ENCODE results near the gene U2AF2. TPM values are rescaled to one million over a fixed set of nuclear protein-coding genes. Genes with fewer than 3 reads are reported as not detected.

The U2AF2 gene
- total and polyA plus RNA-seq, 2 experiments from 2014 or later: 22.4 to 150 TPM

GRCh38 chr19:55653651-55654322, 1.0 kb upstream of the U2AF2 start:
- WGBS, 2 experiments (ENCODE audit: low coverage in 1 of 2, low lambda C conversion rate in 2 of 2, missing lambda C conversion rate in 2 of 2): 1% methylated on average over 53 to 54 of the region's 57 CpGs
- Histone ChIP-seq H3K9me3 (ENCODE audit: low read depth) (no peaks in the 10 kb centered on the region), H3K27me3 (replicated peaks; ENCODE audit: insufficient read depth) (no peaks in the 10 kb centered on the region), H3K36me3 (ENCODE audit: low read depth) (no peaks in the 10 kb centered on the region), H3K4me2 (ENCODE audit: unreplicated experiment) (peak overlapping the region; percentile 73), H3K4me1 (ENCODE audit: insufficient read depth) (peaks cover 23% of the 10 kb centered on the region), H3K9me2 (ENCODE audit: insufficient read depth) (no peaks in the 10 kb centered on the region), H3K4me3 (peak overlapping the region; percentile 98), H3K79me2 (ENCODE audit: insufficient read depth) (peaks cover 38% of the 10 kb centered on the region), H2AFZ (peak overlapping the region; percentile 85), H3K9ac (peak overlapping the region; percentile 98), H3F3A (ENCODE audit: insufficient read depth) (peaks cover 8% of the 10 kb centered on the region), H4K20me1 (ENCODE audit: insufficient read depth) (peaks cover 29% of the 10 kb centered on the region; the same call in 1 of the 2 replicates), H3K27ac (peak overlapping the region; percentile 97)
- in situ Hi-C loops (cut with MboI): loop anchor here (25.0 kb wide), 1 partner anchor 1191 kb away; the partner anchor contains the start of genes CDC42EP5 and LENG9
- TF ChIP-seq EZH2phosphoT487 (IDR thresholded peaks at IDR 0.05; ENCODE audit: insufficient read depth, low read depth) (no peak), EZH2 (IDR thresholded peaks at IDR 0.05; ENCODE audit: insufficient read depth, poor library complexity, severe bottlenecking) (no peak)
- DNase-seq: peak; percentile 98

DNA sequence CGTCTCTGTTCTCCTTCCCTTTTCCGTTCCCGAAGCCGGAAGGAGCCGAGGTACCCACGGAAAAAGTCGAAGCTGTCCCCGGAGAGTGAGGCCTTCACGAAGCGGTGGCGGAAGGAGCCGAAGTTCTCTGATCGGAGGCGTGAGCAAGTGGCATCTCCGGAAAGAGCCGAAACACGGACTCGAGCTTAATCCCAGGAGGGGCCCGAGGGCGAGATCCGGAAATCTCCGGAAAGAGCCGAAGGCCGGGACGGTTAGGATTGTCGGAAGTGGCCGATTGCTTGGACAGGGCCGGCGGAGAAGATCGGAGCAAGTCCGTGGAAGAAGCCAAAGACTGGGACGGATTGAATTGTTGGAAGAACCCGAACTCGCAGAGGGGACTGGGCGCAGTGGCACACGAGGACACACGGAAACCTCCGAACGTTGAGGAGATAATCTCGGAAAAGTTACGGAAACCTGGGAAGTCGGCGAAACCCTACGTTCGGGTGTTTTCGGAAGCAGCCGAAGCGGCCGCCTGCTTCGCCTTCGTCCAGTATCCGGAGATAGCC, 440 bp upstream of the U2AF2 start:
- Histone ChIP-seq H3K9me2 (ENCODE audit: insufficient read depth) (no peaks in the 10 kb centered on the region), H3F3A (ENCODE audit: insufficient read depth) (peaks cover 8% of the 10 kb centered on the region), H3K79me2 (ENCODE audit: insufficient read depth) (peaks cover 44% of the 10 kb centered on the region), H3K36me3 (ENCODE audit: low read depth) (no peaks in the 10 kb centered on the region), H3K4me2 (ENCODE audit: unreplicated experiment) (peak overlapping the region; percentile 73), H3K27ac (peak overlapping the region; percentile 97), H3K4me3 (peak overlapping the region; percentile 98), H3K4me1 (ENCODE audit: insufficient read depth) (peaks cover 24% of the 10 kb centered on the region), H3K27me3 (replicated peaks; ENCODE audit: insufficient read depth) (no peaks in the 10 kb centered on the region), H2AFZ (peak overlapping the region; percentile 85), H4K20me1 (ENCODE audit: insufficient read depth) (peaks cover 35% of the 10 kb centered on the region; the same call in 1 of the 2 replicates), H3K9me3 (ENCODE audit: low read depth) (no peaks in the 10 kb centered on the region), H3K9ac (peak overlapping the region; percentile 98)
- TF ChIP-seq EZH2 (IDR thresholded peaks at IDR 0.05; ENCODE audit: insufficient read depth, poor library complexity, severe bottlenecking) (no peak), EZH2phosphoT487 (IDR thresholded peaks at IDR 0.05; ENCODE audit: insufficient read depth, low read depth) (no peak)
- in situ Hi-C loops (cut with MboI): loop anchor here (25.0 kb wide), 1 partner anchor 1192 kb away; the partner anchor contains the start of genes CDC42EP5 and LENG9
- peak; percentile 100 for DNase-seq
- 1% methylated on average over 51 to 52 of the region's 52 CpGs for WGBS, 2 experiments (ENCODE audit: low coverage in 1 of 2, low lambda C conversion rate in 2 of 2, missing lambda C conversion rate in 2 of 2)

- Histone ChIP-seq H3K4me3 (peak overlapping the region; percentile 98), H3F3A (ENCODE audit: insufficient read depth) (peaks cover 8% of the 10 kb centered on the region), H3K4me2 (ENCODE audit: unreplicated experiment) (peak overlapping the region; percentile 100), H3K27me3 (replicated peaks; ENCODE audit: insufficient read depth) (no peaks in the 10 kb centered on the region), H3K79me2 (ENCODE audit: insufficient read depth) (peaks cover 57% of the 10 kb centered on the region), H4K20me1 (ENCODE audit: insufficient read depth) (peaks cover 37% of the 10 kb centered on the region; the same call in 1 of the 2 replicates), H3K9me3 (ENCODE audit: low read depth) (no peaks in the 10 kb centered on the region), H2AFZ (peak overlapping the region; percentile 49), H3K9ac (peak overlapping the region; percentile 98), H3K4me1 (ENCODE audit: insufficient read depth) (peaks cover 24% of the 10 kb centered on the region), H3K9me2 (ENCODE audit: insufficient read depth) (no peaks in the 10 kb centered on the region), H3K27ac (peak overlapping the region; percentile 97), H3K36me3 (ENCODE audit: low read depth) (no peaks in the 10 kb centered on the region; the same call in 1 of the 2 replicates)
- TF ChIP-seq EZH2phosphoT487 (IDR thresholded peaks at IDR 0.05; ENCODE audit: insufficient read depth, low read depth): no peak
- TF ChIP-seq EZH2 (IDR thresholded peaks at IDR 0.05; ENCODE audit: insufficient read depth, poor library complexity, severe bottlenecking): no peak
- in situ Hi-C loops (cut with MboI): loop anchor here (25.0 kb wide), 1 partner anchor 1193 kb away; the partner anchor contains the start of genes CDC42EP5 and LENG9
- WGBS, 2 experiments (ENCODE audit: low coverage in 1 of 2, low lambda C conversion rate in 2 of 2, missing lambda C conversion rate in 2 of 2): 0 to 1% methylated on average over 19 of the region's 19 CpGs
- no peak for DNase-seq
Observed at GRCh38 chr19:55655648-55656040, 809 bp downstream of the U2AF2 start.

DNA sequence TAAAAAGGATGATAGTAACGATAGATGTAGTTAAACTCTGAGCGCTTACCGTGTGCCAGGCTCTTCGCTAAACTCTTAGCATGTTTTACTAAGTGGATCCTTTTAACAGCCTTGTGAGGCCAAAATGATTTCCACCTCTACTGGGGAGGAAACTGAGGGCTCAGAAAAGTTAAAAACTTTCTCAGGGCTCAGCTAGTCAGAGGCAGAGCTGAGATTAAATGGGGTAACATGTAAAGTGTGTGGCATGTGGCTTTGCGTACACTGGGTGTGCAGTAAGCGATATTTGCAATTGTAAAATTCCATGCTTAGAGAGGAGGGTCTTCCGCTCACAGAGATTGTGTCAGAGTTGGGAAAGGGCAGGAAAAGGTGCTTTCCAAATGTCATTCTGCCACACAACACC, 1.7 kb downstream of the U2AF2 start:
- peak overlapping the region; percentile 98 for H3K9ac ChIP-seq
- peak overlapping the region; percentile 98 for H3K4me3 ChIP-seq
- H3K4me1 ChIP-seq (ENCODE audit: insufficient read depth): peaks cover 24% of the 10 kb centered on the region
- peaks cover 8% of the 10 kb centered on the region for H3F3A ChIP-seq (ENCODE audit: insufficient read depth)
- TF ChIP-seq EZH2 (IDR thresholded peaks at IDR 0.05; ENCODE audit: insufficient read depth, poor library complexity, severe bottlenecking): no peak
- no peak for TF ChIP-seq EZH2phosphoT487 (IDR thresholded peaks at IDR 0.05; ENCODE audit: insufficient read depth, low read depth)
- no peak overlapping the region for H2AFZ ChIP-seq
- peaks cover 6% of the 10 kb centered on the region; the same call in 1 of the 2 replicates for H3K36me3 ChIP-seq (ENCODE audit: low read depth)
- in situ Hi-C loops (cut with MboI): loop anchor here (25.0 kb wide), 1 partner anchor 1194 kb away; the partner anchor contains the start of genes CDC42EP5 and LENG9
- no peak for DNase-seq
- no peaks in the 10 kb centered on the region for H3K27me3 ChIP-seq (replicated peaks; ENCODE audit: insufficient read depth)
- WGBS, 2 experiments (ENCODE audit: low coverage in 1 of 2, low lambda C conversion rate in 2 of 2, missing lambda C conversion rate in 2 of 2): 29 to 33% methylated on average over 7 of the region's 7 CpGs
- H4K20me1 ChIP-seq (ENCODE audit: insufficient read depth): peaks cover 37% of the 10 kb centered on the region; the same call in 1 of the 2 replicates
- H3K9me3 ChIP-seq (ENCODE audit: low read depth): no peaks in the 10 kb centered on the region
- peaks cover 66% of the 10 kb centered on the region for H3K79me2 ChIP-seq (ENCODE audit: insufficient read depth)
- H3K9me2 ChIP-seq (ENCODE audit: insufficient read depth): no peaks in the 10 kb centered on the region
- peak overlapping the region; percentile 100 for H3K4me2 ChIP-seq (ENCODE audit: unreplicated experiment)
- peak overlapping the region; percentile 97 for H3K27ac ChIP-seq

Data from GM23248 (cell line).